ENCODE results near the gene NXPE4.
"Not testable (repeated sequence)": the region's sequence is repeated elsewhere in the genome, so short reads cannot be mapped to it uniquely, and the experiment has no call there.

Gene NXPE4

GRCh38 chr11:114610550-114610949, 15.0 kb upstream of the NXPE4 start:
- no peak for DNase-seq

- no peak for DNase-seq
Observed at GRCh38 chr11:114609429-114609828, 13.8 kb upstream of the NXPE4 start.

- DNase-seq: not testable (repeated sequence)
Observed at GRCh38 chr11:114608605-114609004, 13.0 kb upstream of the NXPE4 start.

- no peak for DNase-seq
Observed at GRCh38 chr11:114607753-114608459, 12.3 kb upstream of the NXPE4 start.

GRCh38 chr11:114606802-114607075, 11.2 kb upstream of the NXPE4 start:
- DNase-seq: not testable (repeated sequence)

- DNase-seq: no peak
Observed at GRCh38 chr11:114606003-114606801, 10.6 kb upstream of the NXPE4 start.

GRCh38 chr11:114605370-114605769, 9.8 kb upstream of the NXPE4 start:
- DNase-seq: no peak

GRCh38 chr11:114604886-114605285, 9.3 kb upstream of the NXPE4 start:
- no peak for DNase-seq

- DNase-seq: no peak
Observed at GRCh38 chr11:114604179-114604813, 8.7 kb upstream of the NXPE4 start.

GRCh38 chr11:114603151-114603550, 7.6 kb upstream of the NXPE4 start:
- DNase-seq: not testable (repeated sequence)

- DNase-seq: no peak
Observed at GRCh38 chr11:114598461-114598860, 2.9 kb upstream of the NXPE4 start.

- DNase-seq: no peak
Observed at GRCh38 chr11:114596175-114596919, 761 bp upstream of the NXPE4 start.

GRCh38 chr11:114594703-114595102, 883 bp downstream of the NXPE4 start:
- no peak for DNase-seq

GRCh38 chr11:114587398-114587953, 8.1 kb downstream of the NXPE4 start:
- no peak for DNase-seq

GRCh38 chr11:114586797-114587196, 8.8 kb downstream of the NXPE4 start:
- no peak for DNase-seq

- no peak for DNase-seq
Observed at GRCh38 chr11:114571712-114572111, 23.9 kb downstream of the NXPE4 start.

GRCh38 chr11:114569801-114570200, 25.8 kb downstream of the NXPE4 start:
- no peak for DNase-seq

- no peak for DNase-seq
Observed at GRCh38 chr11:114566276-114566675, 29.3 kb downstream of the NXPE4 start.

- no peak for DNase-seq
Observed at GRCh38 chr11:114564831-114565230, 30.8 kb downstream of the NXPE4 start.

- no peak for DNase-seq
Observed at GRCh38 chr11:114563077-114563476, 32.5 kb downstream of the NXPE4 start.

GRCh38 chr11:114562166-114562916, 33.2 kb downstream of the NXPE4 start:
- no peak for DNase-seq
